OCI-LY1 (cell line): ENCODE data around the gene CNTN2.

Source experiments
- H2AFZ ChIP-seq: fragments of 200-600 bp; sonication (generic), shearing (Covaris generic); 2 replicates; pipeline ENCODE4 v1.6.0; 2014; ENCODE audit warnings: antibody characterized with exemption, mild to moderate bottlenecking, low read length
- H3F3A ChIP-seq: fragments of 200-600 bp; sonication (generic), shearing (Covaris generic); 2 replicates; pipeline ENCODE4 v1.6.0; 2014; ENCODE audit warnings: mild to moderate bottlenecking, antibody characterized with exemption, low read length, moderate library complexity; ENCODE audit not compliant: insufficient read depth
- H3K27ac ChIP-seq: fragments of 200-600 bp; sonication (generic); 2 replicates; pipeline ENCODE4 v1.5.1; 2014; ENCODE audit warnings: low read length, mixed run types, mild to moderate bottlenecking, low read depth; ENCODE audit not compliant: poor library complexity, severe bottlenecking
- H3K27me3 ChIP-seq: fragments of 200-600 bp; sonication (generic); 2 replicates; pipeline ENCODE4 v1.6.0; 2014; ENCODE audit warnings: antibody characterized with exemption, mild to moderate bottlenecking, low read length, moderate library complexity; ENCODE audit not compliant: insufficient read depth
- H3K36me3 ChIP-seq: fragments of 200-600 bp; sonication (generic); 2 replicates; pipeline ENCODE4 v1.6.1; 2014; ENCODE audit warnings: mild to moderate bottlenecking, antibody characterized with exemption, low read length, moderate library complexity, mixed read lengths; ENCODE audit not compliant: insufficient read depth
- H3K4me1 ChIP-seq: fragments of 200-600 bp; sonication (generic); 2 replicates; pipeline ENCODE4 v1.5.1; 2014; ENCODE audit warnings: mild to moderate bottlenecking, low read length, moderate library complexity; ENCODE audit not compliant: insufficient read depth, severe bottlenecking
- H3K4me2 ChIP-seq: fragments of 200-600 bp; sonication (generic), shearing (Covaris generic); 2 replicates; pipeline ENCODE4 v1.6.1; 2014; ENCODE audit warnings: low read length
- H3K4me3 ChIP-seq: fragments of 200-600 bp; sonication (generic); 2 replicates; pipeline ENCODE4 v1.5.1; 2014; ENCODE audit warnings: low read length, low read depth, mild to moderate bottlenecking, mixed read lengths; ENCODE audit not compliant: poor library complexity, severe bottlenecking
- H3K79me2 ChIP-seq: fragments of 200-600 bp; shearing (Covaris generic); 2 replicates; pipeline ENCODE4 v1.6.1; 2016; ENCODE audit warnings: mixed run types, low read length, mixed read lengths; ENCODE audit not compliant: insufficient read depth
- H3K9ac ChIP-seq: fragments of 200-600 bp; sonication (generic), shearing (Covaris generic); 2 replicates; pipeline ENCODE4 v1.6.1; 2014; ENCODE audit warnings: mild to moderate bottlenecking, low read length, mixed read lengths
- H3K9me2 ChIP-seq: fragments of 200-600 bp; sonication (generic), shearing (Covaris generic); 2 replicates; pipeline ENCODE4 v1.6.1; 2014; ENCODE audit warnings: low read depth, mild to moderate bottlenecking, low read length, mixed read lengths
- H3K9me3 ChIP-seq: fragments of 200-600 bp; shearing (Covaris generic); 2 replicates; pipeline ENCODE4 v1.6.1; 2014; ENCODE audit warnings: low read length, mixed read lengths
- H4K20me1 ChIP-seq: fragments of 200-600 bp; sonication (generic), shearing (Covaris generic); 2 replicates; pipeline ENCODE4 v1.6.0; 2016; ENCODE audit warnings: mild to moderate bottlenecking, low read length; ENCODE audit not compliant: insufficient read depth
- CTCF ChIP-seq: fragments of 200-600 bp; sonication (generic), shearing (Covaris generic); IDR thresholded peaks from 2 replicates; pipeline ENCODE4 v1.5.1; 2017; ENCODE audit warnings: mild to moderate bottlenecking, antibody characterized with exemption, low read length, moderate library complexity, mixed read lengths
- EZH2 ChIP-seq: fragments of 200-600 bp; sonication (generic), shearing (Covaris generic); IDR thresholded peaks from 2 replicates; pipeline ENCODE4 v1.8.0; 2017; ENCODE audit warnings: borderline replicate concordance, mixed run types, mild to moderate bottlenecking, antibody characterized with exemption, low read length, moderate library complexity, mixed read lengths

Gene CNTN2

GRCh38 chr1:205065666-205066065 lies 22.7 kb downstream of the CNTN2 start:
- no peaks in the 10 kb centered on the region for H3F3A ChIP-seq
- H3K27ac ChIP-seq = no peak overlapping the region
- TF ChIP-seq CTCF (no peak), EZH2 (no peak)
- H4K20me1 ChIP-seq = no peaks in the 10 kb centered on the region
- H3K36me3 ChIP-seq = no peaks in the 10 kb centered on the region
- no peaks in the 10 kb centered on the region for H3K4me1 ChIP-seq
- H3K4me2 ChIP-seq = no peak overlapping the region
- H2AFZ ChIP-seq = no peak overlapping the region
- no peaks in the 10 kb centered on the region for H3K9me2 ChIP-seq
- peaks cover 4% of the 10 kb centered on the region; the same call in 1 of the 2 replicates for H3K27me3 ChIP-seq
- H3K4me3 ChIP-seq = no peak overlapping the region
- no peaks in the 10 kb centered on the region for H3K9me3 ChIP-seq
- no peak overlapping the region for H3K9ac ChIP-seq
- H3K79me2 ChIP-seq = no peaks in the 10 kb centered on the region

- no peak overlapping the region for H3K4me3 ChIP-seq
- no peaks in the 10 kb centered on the region for H3K36me3 ChIP-seq
- no peak overlapping the region for H2AFZ ChIP-seq
- TF ChIP-seq CTCF = peak; percentile 34; the same call in 1 of the 2 replicates
- TF ChIP-seq EZH2 = no peak
- no peaks in the 10 kb centered on the region for H3K79me2 ChIP-seq
- no peak overlapping the region for H3K4me2 ChIP-seq
- no peak overlapping the region for H3K9ac ChIP-seq
- peaks cover 4% of the 10 kb centered on the region; the same call in 1 of the 2 replicates for H3K27me3 ChIP-seq
- no peaks in the 10 kb centered on the region for H3K9me2 ChIP-seq
- H3K4me1 ChIP-seq = no peaks in the 10 kb centered on the region
- no peaks in the 10 kb centered on the region for H4K20me1 ChIP-seq
- H3K27ac ChIP-seq = no peak overlapping the region
- H3F3A ChIP-seq = no peaks in the 10 kb centered on the region
- H3K9me3 ChIP-seq = no peaks in the 10 kb centered on the region
Observed at GRCh38 chr1:205066141-205066818, 23.3 kb downstream of the CNTN2 start.

- no peaks in the 10 kb centered on the region for H3K9me2 ChIP-seq
- no peak overlapping the region for H3K4me2 ChIP-seq
- H3K4me1 ChIP-seq = no peaks in the 10 kb centered on the region
- no peaks in the 10 kb centered on the region for H3F3A ChIP-seq
- no peak overlapping the region for H2AFZ ChIP-seq
- H3K79me2 ChIP-seq = no peaks in the 10 kb centered on the region
- TF ChIP-seq CTCF (no peak), EZH2 (no peak)
- H4K20me1 ChIP-seq = no peaks in the 10 kb centered on the region
- H3K27ac ChIP-seq = no peak overlapping the region
- no peaks in the 10 kb centered on the region for H3K9me3 ChIP-seq
- H3K9ac ChIP-seq = no peak overlapping the region
- peaks cover 4% of the 10 kb centered on the region; the same call in 1 of the 2 replicates for H3K27me3 ChIP-seq
- H3K36me3 ChIP-seq = no peaks in the 10 kb centered on the region
- no peak overlapping the region for H3K4me3 ChIP-seq
Observed at GRCh38 chr1:205067031-205067430, 24.0 kb downstream of the CNTN2 start.
